Gastroesophageal sphincter (tissue), 4 donors: ENCODE data around the gene PADI2. TPM values are rescaled to one million over a fixed set of nuclear protein-coding genes. Genes with fewer than 3 reads are reported as not detected.

ENCODE experiments used
- ATAC-seq: fragments of 150-250 bp; one replicate; pipeline ENCODE4 v1.9.1; 2016; ENCODE audit warnings: mild to moderate bottlenecking, moderate library complexity
- H3K27ac ChIP-seq, 4 donors: fragments of 200-600 bp; sonication (generic) in 3 of 4; 1 replicate in 3 of 4; 2 replicates in 1 of 4; pipeline ENCODE4 v1.5.1; 2016 to 2019
- H3K27me3 ChIP-seq: fragments of 200-600 bp; sonication (generic); one replicate; pipeline ENCODE4 v1.5.1; 2019
- H3K36me3 ChIP-seq, 2 donors: fragments of 200-600 bp; sonication (generic); one replicate each; pipeline ENCODE4 v1.5.1; 2019; ENCODE audit warnings: control low read depth in 1 of 2
- H3K4me1 ChIP-seq, 3 donors: fragments of 200-600 bp; sonication (generic); 1 replicate in 2 of 3; 2 replicates in 1 of 3; pipeline ENCODE4 v1.5.1; 2016 to 2019; ENCODE audit warnings: control low read depth in 2 of 3
- H3K4me3 ChIP-seq, 2 donors: fragments of 200-600 bp; sonication (generic); one replicate each; pipeline ENCODE4 v1.5.1; 2019; ENCODE audit warnings: mild to moderate bottlenecking in 1 of 2, moderate library complexity in 1 of 2
- H3K9me3 ChIP-seq, 3 donors: fragments of 200-600 bp; sonication (generic); one replicate each; pipeline ENCODE4 v1.5.1; 2017 to 2019; ENCODE audit warnings: control low read depth in 2 of 3
- EP300 ChIP-seq: sonication (generic); formaldehyde crosslinking; IDR thresholded peaks from one replicate; pipeline ENCODE4 v1.6.1; 2017; ENCODE audit warnings: antibody characterized with exemption, mild to moderate bottlenecking
- POLR2A ChIP-seq, 2 donors: fragments of 450-650 bp; IDR thresholded peaks; one replicate each; pipeline ENCODE4 v1.6.1; 2017; ENCODE audit warnings: antibody characterized with exemption in 2 of 2, mild to moderate bottlenecking in 2 of 2, moderate library complexity in 1 of 2
- POLR2AphosphoS5 ChIP-seq: sonication (generic); formaldehyde crosslinking; IDR thresholded peaks from one replicate; pipeline ENCODE4 v1.6.1; 2017; ENCODE audit warnings: antibody characterized with exemption
- WGBS, 2 donors: methylation state at CpG; one replicate each; pipeline ENCODE4 v1.1.5; 2018; ENCODE audit warnings: low coverage in 1 of 2; 5-methylcytosine and 5-hydroxymethylcytosine counted together
- total RNA-seq, 4 donors: library from RNA; depleted of rRNA; stranded (reverse); fragments of >200 nt; gene quantifications; one replicate each; pipeline ENCODE4 v1.1.0, GENCODE V29; 2016
- TF ChIP-seq, protein P1 (sequence below), 4 experiments: fragments of 200-600 bp in 2 of 4; fragments of 450-650 bp in 2 of 4; sonication (generic) in 1 of 4; IDR thresholded peaks; one replicate each; pipeline ENCODE4 v1.5.1; 2017 to 2019; ENCODE audit warnings: antibody characterized with exemption in 4 of 4, mild to moderate bottlenecking in 2 of 4, moderate library complexity in 2 of 4

Gene PADI2
- total RNA-seq, 4 donors from 2014 or later: 0.12 to 1.9 (median 0.58) TPM

DNA sequence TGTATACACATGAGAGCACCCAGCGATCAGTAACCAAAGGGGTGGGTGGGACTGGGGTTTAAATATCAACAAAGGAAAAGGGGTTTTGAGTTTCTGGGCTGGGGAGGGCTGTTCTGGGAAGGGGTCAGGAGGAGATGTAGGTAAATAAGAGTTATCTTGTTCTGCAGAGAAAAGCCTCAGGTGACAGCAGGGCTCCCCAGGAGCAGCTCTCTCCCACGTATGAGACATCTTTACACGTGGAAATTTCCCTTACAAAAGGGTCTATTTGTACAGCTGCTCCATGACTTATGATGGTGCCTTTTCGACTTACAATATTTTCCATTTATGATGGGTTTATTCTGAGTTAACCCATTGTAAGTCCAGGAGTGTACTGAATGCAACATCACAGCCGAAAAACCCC, 16.3 kb upstream of the PADI2 start:
- TF ChIP-seq POLR2AphosphoS5: no peak
- TF ChIP-seq EP300: no peak
- TF ChIP-seq, protein P1, sequence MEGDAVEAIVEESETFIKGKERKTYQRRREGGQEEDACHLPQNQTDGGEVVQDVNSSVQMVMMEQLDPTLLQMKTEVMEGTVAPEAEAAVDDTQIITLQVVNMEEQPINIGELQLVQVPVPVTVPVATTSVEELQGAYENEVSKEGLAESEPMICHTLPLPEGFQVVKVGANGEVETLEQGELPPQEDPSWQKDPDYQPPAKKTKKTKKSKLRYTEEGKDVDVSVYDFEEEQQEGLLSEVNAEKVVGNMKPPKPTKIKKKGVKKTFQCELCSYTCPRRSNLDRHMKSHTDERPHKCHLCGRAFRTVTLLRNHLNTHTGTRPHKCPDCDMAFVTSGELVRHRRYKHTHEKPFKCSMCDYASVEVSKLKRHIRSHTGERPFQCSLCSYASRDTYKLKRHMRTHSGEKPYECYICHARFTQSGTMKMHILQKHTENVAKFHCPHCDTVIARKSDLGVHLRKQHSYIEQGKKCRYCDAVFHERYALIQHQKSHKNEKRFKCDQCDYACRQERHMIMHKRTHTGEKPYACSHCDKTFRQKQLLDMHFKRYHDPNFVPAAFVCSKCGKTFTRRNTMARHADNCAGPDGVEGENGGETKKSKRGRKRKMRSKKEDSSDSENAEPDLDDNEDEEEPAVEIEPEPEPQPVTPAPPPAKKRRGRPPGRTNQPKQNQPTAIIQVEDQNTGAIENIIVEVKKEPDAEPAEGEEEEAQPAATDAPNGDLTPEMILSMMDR (IDR thresholded peaks at IDR 0.05): no peak
- TF ChIP-seq POLR2A (IDR thresholded peaks at IDR 0.05): no peak
- peaks cover 64% of the 10 kb centered on the region for H3K27me3 ChIP-seq
- 15 to 47% methylated on average over 4 to 5 of the region's 5 CpGs for WGBS, 2 donors

DNA sequence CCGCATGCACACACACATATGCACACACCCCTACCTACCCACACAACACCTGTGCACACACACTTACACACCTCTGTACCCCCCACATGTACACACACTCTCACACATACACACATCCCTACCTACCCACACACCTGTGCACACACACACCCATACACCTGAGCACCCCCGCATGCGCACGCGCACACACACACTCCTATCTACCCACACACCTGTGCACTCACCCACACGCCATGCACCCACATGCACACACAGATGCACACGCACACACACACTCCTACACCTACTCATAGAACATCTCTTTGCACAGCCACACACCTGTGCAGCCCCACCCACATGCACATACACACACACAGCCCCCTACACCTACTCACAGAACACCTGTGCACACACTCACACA, 15.5 kb upstream of the PADI2 start:
- 97% methylated on average over 6 to 7 of the region's 7 CpGs for WGBS, 2 donors
- TF ChIP-seq, protein P1 (IDR thresholded peaks at IDR 0.05): no peak
- TF ChIP-seq POLR2A (IDR thresholded peaks at IDR 0.05) (no peak), EP300 (no peak), POLR2AphosphoS5 (no peak)
- H3K36me3 ChIP-seq: no peaks in the 10 kb centered on the region
- peaks cover 0 to 3% (median 0%) of the 10 kb centered on the region in 3 donors for H3K9me3 ChIP-seq
- no peaks in the 10 kb centered on the region for H3K4me1 ChIP-seq
- no peak for ATAC-seq
- peaks cover 61% of the 10 kb centered on the region for H3K27me3 ChIP-seq
- H3K27ac ChIP-seq: no peak overlapping the region
- H3K4me3 ChIP-seq: no peak overlapping the region

More for the DNA sequence above, 16.3 kb upstream of the PADI2 start:
- H3K4me1 ChIP-seq: no peaks in the 10 kb centered on the region
- H3K36me3 ChIP-seq: no peaks in the 10 kb centered on the region
- H3K27ac ChIP-seq: no peak overlapping the region
- ATAC-seq: no peak
- peaks cover 0 to 3% (median 0%) of the 10 kb centered on the region in 3 donors for H3K9me3 ChIP-seq
- no peak overlapping the region for H3K4me3 ChIP-seq

DNA sequence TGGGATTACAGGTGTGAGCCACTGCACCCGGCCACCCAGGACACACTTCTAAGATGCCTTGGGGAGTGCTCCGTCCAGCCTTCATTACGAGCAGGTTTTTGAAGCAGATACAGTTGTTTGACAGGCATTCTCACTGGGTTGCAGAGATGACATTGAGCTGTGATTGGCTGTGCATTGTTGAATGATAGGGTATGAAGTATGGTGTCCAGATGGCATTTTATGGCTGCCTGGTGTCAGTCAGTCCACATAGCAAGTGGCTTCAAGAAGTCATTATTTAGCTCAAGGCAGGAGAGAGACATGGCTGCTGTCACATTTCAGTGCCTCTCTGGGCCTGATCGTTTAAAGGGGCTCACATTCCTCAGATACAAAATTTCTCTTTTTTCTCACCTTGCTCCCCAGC, 14.8 kb upstream of the PADI2 start:
- 17 to 25% methylated on average over 1 of the region's 4 CpGs for WGBS, 2 donors
- no peak for ATAC-seq
- H3K9me3 ChIP-seq: peaks cover 0 to 3% (median 0%) of the 10 kb centered on the region in 3 donors
- H3K36me3 ChIP-seq: no peaks in the 10 kb centered on the region
- TF ChIP-seq EP300 (no peak), POLR2A (IDR thresholded peaks at IDR 0.05) (no peak), POLR2AphosphoS5 (no peak)
- TF ChIP-seq, protein P1 (IDR thresholded peaks at IDR 0.05): no peak
- no peak overlapping the region for H3K27ac ChIP-seq
- peaks cover 55% of the 10 kb centered on the region for H3K27me3 ChIP-seq
- no peak overlapping the region for H3K4me3 ChIP-seq
- H3K4me1 ChIP-seq: no peaks in the 10 kb centered on the region

DNA sequence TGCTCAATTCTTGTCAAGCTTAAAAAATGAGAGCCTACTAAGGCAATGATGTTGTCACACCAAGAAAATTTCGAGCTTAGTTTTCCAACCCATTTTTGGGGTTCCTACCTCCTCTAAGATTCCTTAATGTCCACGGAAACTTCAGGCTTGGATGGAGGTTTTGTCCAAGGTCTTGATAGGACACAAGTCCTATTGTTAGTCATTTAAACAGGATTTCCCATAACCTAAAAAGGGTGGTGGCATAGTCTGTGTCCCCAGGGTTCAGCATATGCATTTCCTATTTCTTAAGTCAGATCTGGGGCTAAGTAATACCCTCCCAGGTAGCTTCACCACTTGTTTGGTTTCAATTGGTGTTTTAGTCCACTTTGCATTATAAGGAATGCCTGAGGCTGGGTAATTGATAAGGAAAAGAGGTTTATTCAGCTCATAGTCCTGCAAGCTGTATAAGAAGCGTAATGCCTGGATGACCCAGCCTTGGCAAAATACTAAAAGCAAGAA, 10.9 kb upstream of the PADI2 start:
- no peaks in the 10 kb centered on the region for H3K9me3 ChIP-seq
- H3K4me3 ChIP-seq: no peak overlapping the region
- H3K27me3 ChIP-seq: peaks cover 27% of the 10 kb centered on the region
- 60 to 63% methylated on average over 3 of the region's 3 CpGs for whole genome bisulfite sequencing, 2 donors
- no peak overlapping the region for H3K27ac ChIP-seq
- no peak for ATAC-seq
- H3K4me1 ChIP-seq: peaks cover 0 to 13% (median 3%) of the 10 kb centered on the region in 3 donors
- no peaks in the 10 kb centered on the region for H3K36me3 ChIP-seq
- TF ChIP-seq, protein P1 (IDR thresholded peaks at IDR 0.05): no peak
- TF ChIP-seq POLR2AphosphoS5: no peak
- TF ChIP-seq POLR2A (IDR thresholded peaks at IDR 0.05): no peak
- no peak for TF ChIP-seq EP300

DNA sequence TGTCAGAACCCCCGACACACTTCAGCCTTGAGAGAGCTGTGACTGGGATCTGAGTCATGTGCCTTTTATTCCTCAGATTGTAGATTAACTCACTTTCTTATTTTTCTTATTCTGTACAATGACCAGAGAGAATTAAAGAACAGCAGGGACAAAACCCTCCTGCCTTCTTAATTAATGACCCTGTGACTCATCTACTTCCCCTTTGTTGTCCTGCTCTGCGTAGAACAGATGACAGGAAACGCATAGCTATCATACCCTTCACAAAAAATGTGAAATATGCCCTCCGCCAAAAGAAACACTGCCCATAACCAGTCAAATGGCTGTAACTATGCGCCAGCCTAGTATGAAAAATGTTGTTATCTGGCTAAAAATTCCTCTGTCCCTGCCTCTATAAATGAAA, 9.1 kb upstream of the PADI2 start:
- Histone ChIP-seq H3K36me3 (no peaks in the 10 kb centered on the region), H3K27me3 (peaks cover 14% of the 10 kb centered on the region), H3K4me3 (no peak overlapping the region), H3K9me3 (no peaks in the 10 kb centered on the region), H3K27ac (peak overlapping the region in 2 of 4 donors; percentile 33 to 34), H3K4me1 (peaks cover 0 to 13% (median 3%) of the 10 kb centered on the region in 3 donors)
- peak; percentile 59 for ATAC-seq
- 9 to 18% methylated on average over 3 to 5 of the region's 5 CpGs for WGBS, 2 donors
- peak; percentile 64 for TF ChIP-seq POLR2AphosphoS5
- TF ChIP-seq POLR2A (IDR thresholded peaks at IDR 0.05): no peak
